Transverse colon (tissue), 4 donors: ENCODE measurements around the gene BCAR3. TPM values are rescaled to one million over a fixed set of nuclear protein-coding genes. Genes with fewer than 3 reads are reported as not detected.

Source experiments
- DNase-seq: peaks from one replicate; pipeline ENCODE4 v3.0.0-alpha.2; 2019
- H3K27ac ChIP-seq, 4 donors: fragments of 200-600 bp; sonication (generic); 2 replicates each; pipeline ENCODE4 v1.5.1; 2016 to 2018; ENCODE audit warnings: inconsistent platforms in 4 of 4
- H3K27me3 ChIP-seq: fragments of 200-600 bp; sonication (generic); 2 replicates; pipeline ENCODE4 v1.5.1; 2017; ENCODE audit warnings: inconsistent platforms
- H3K36me3 ChIP-seq, 4 donors: fragments of 200-600 bp; sonication (generic); 2 replicates each; pipeline ENCODE4 v1.5.1; 2017 to 2019; ENCODE audit warnings: inconsistent platforms in 4 of 4
- H3K4me1 ChIP-seq, 4 donors: fragments of 200-600 bp; sonication (generic); 2 replicates each; pipeline ENCODE4 v1.5.1; 2017 to 2020; ENCODE audit warnings: inconsistent platforms in 4 of 4
- H3K4me3 ChIP-seq, 4 donors: fragments of 200-600 bp; sonication (generic); 1 replicate in 1 of 4; 2 replicates in 3 of 4; pipeline versions ENCODE4 v1.5.1 to v1.6.1; 2017 to 2019; ENCODE audit warnings: inconsistent platforms in 4 of 4
- H3K9me3 ChIP-seq, 2 donors: fragments of 200-600 bp; sonication (generic); 2 replicates each; pipeline ENCODE4 v1.5.1; 2017 to 2019; ENCODE audit warnings: inconsistent platforms in 2 of 2
- EP300 ChIP-seq: sonication (generic); formaldehyde crosslinking; IDR thresholded peaks from one replicate; pipeline ENCODE4 v1.6.1; 2017; ENCODE audit warnings: antibody characterized with exemption, low read depth
- POLR2A ChIP-seq: fragments of 450-650 bp; IDR thresholded peaks from one replicate; pipeline ENCODE4 v1.6.1; 2016; ENCODE audit warnings: antibody characterized with exemption, mild to moderate bottlenecking, moderate library complexity
- POLR2AphosphoS5 ChIP-seq, 3 donors: sonication (generic); formaldehyde crosslinking; IDR thresholded peaks; one replicate each; pipeline ENCODE4 v1.6.1; 2016; ENCODE audit warnings: antibody characterized with exemption in 3 of 3
- WGBS, 2 donors: methylation state at CpG; one replicate each; pipeline ENCODE4 v1.1.5; 2018; ENCODE audit warnings: low coverage in 1 of 2; 5-methylcytosine and 5-hydroxymethylcytosine counted together
- in situ Hi-C, 4 donors: fragments of 200-750 bp; cut with MboI; loops; one replicate each; pipeline versions ENCODE4 v1.15.0 to v1.15.1; 2017; ENCODE audit warnings: low sequenced_read_pairs in 3 of 4, low pct_ligation_motif_present in 1 of 4, low pct_unique_long_range_greater_than_20kb in 1 of 4
- intact Hi-C: fragments of 100-400 bp; cut with DNase I; formaldehyde crosslinking; loops from one replicate; pipeline ENCODE4 v1.15.1; 2023; ENCODE audit warnings: low total_unique reads
- total RNA-seq, 4 donors: library from RNA; depleted of rRNA; stranded (reverse); fragments of >200 nt; gene quantifications; one replicate each; pipeline ENCODE4 v1.1.0, GENCODE V29; 2016
- TF ChIP-seq, protein P1 (sequence below), 5 experiments: fragments of 200-600 bp in 3 of 5; fragments of 450-650 bp in 2 of 5; sonication (generic) in 3 of 5; IDR thresholded peaks; 1 replicate in 2 of 5; 2 replicates in 3 of 5; pipeline ENCODE4 v1.5.1; 2016 to 2017; ENCODE audit warnings: antibody characterized with exemption in 5 of 5, inconsistent platforms in 3 of 5, mild to moderate bottlenecking in 2 of 5, moderate library complexity in 1 of 5

Gene BCAR3
- total RNA-seq, 4 donors from 2014 or later: 12.3 to 71.7 (median 40.5) TPM

DNA sequence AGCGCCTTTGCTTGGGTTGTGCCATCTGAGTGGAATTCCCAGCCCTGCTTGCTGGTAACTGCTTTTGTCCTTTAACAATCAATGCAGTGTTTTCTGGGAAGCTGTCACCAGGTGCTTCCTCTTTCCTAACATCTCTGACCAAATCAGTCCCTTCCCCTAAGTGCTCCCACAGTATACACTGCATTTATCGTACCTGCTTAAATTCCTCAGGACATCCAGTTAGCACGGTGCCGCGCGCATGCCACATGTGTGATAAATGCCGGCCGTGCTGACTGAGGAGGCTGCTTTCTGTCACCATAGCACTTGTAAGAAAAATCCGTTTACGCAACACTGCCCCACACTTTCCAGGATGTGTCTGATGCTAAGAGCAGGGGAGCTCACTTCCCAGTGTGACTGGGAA is 115.4 kb downstream of the BCAR3 start:
- in situ Hi-C loops: no loop called here
- 82 to 87% methylated on average over 10 of the region's 10 CpGs for WGBS, 2 donors
- TF ChIP-seq EP300 (peak; percentile 35), POLR2AphosphoS5 (IDR thresholded peaks at IDR 0.05) (peak in 1 of 3 donors; percentile 44), POLR2A (no peak)
- TF ChIP-seq, protein P1, sequence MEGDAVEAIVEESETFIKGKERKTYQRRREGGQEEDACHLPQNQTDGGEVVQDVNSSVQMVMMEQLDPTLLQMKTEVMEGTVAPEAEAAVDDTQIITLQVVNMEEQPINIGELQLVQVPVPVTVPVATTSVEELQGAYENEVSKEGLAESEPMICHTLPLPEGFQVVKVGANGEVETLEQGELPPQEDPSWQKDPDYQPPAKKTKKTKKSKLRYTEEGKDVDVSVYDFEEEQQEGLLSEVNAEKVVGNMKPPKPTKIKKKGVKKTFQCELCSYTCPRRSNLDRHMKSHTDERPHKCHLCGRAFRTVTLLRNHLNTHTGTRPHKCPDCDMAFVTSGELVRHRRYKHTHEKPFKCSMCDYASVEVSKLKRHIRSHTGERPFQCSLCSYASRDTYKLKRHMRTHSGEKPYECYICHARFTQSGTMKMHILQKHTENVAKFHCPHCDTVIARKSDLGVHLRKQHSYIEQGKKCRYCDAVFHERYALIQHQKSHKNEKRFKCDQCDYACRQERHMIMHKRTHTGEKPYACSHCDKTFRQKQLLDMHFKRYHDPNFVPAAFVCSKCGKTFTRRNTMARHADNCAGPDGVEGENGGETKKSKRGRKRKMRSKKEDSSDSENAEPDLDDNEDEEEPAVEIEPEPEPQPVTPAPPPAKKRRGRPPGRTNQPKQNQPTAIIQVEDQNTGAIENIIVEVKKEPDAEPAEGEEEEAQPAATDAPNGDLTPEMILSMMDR (IDR thresholded peaks at IDR 0.05): no peak
- Histone ChIP-seq H3K27ac (no peak overlapping the region), H3K9me3 (no peaks in the 10 kb centered on the region), H3K4me3 (no peak overlapping the region), H3K4me1 (peaks cover 0 to 12% (median 3%) of the 10 kb centered on the region in 4 donors), H3K36me3 (peaks cover 0 to 40% (median 8%) of the 10 kb centered on the region in 4 donors), H3K27me3 (no peaks in the 10 kb centered on the region)
- DNase-seq: no peak
- intact Hi-C loops: no loop called here

- WGBS, 2 donors: 65 to 79% methylated on average over 2 to 4 of the region's 4 CpGs
- Histone ChIP-seq H3K4me1 (peaks cover 0 to 12% (median 3%) of the 10 kb centered on the region in 4 donors), H3K27ac (no peak overlapping the region), H3K4me3 (no peak overlapping the region), H3K27me3 (no peaks in the 10 kb centered on the region), H3K9me3 (no peaks in the 10 kb centered on the region), H3K36me3 (peaks cover 0 to 39% (median 8%) of the 10 kb centered on the region in 4 donors)
- TF ChIP-seq EP300: no peak
- no peak for TF ChIP-seq POLR2A
- TF ChIP-seq, protein P1 (IDR thresholded peaks at IDR 0.05): no peak
- no peak for TF ChIP-seq POLR2AphosphoS5 (IDR thresholded peaks at IDR 0.05)
- intact Hi-C loops: no loop called here
- no peak for DNase-seq
- in situ Hi-C loops: no loop called here
Measured at GRCh38 chr1:93565496-93566206, 116.0 kb downstream of the BCAR3 start.

DNA sequence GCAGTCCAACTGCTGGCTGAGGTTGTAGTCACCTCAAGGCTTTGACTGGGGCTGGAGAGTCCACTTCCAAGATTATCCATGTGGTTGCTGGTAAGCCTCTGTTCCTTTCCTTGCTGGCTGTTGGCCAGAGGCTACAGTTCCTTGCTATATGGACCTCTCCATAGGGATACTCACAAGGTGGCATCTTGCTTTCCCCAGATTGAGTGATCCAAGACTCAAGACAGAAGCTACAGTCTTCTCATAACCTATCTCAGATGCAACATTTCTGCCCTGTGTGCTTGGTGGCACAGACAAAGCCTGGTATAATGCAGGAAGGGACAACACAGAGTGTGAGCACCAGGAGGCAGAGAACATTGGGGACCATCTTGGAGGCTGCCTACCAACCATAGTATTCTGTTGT is 121.9 kb downstream of the BCAR3 start:
- TF ChIP-seq EP300: no peak
- no peak for TF ChIP-seq POLR2AphosphoS5 (IDR thresholded peaks at IDR 0.05)
- TF ChIP-seq, protein P1 (IDR thresholded peaks at IDR 0.05): no peak
- TF ChIP-seq POLR2A: no peak
- Histone ChIP-seq H3K36me3 (peaks cover 0 to 24% (median 7%) of the 10 kb centered on the region in 4 donors), H3K4me1 (peaks cover 0 to 12% (median 7%) of the 10 kb centered on the region in 4 donors), H3K27me3 (no peaks in the 10 kb centered on the region), H3K4me3 (no peak overlapping the region), H3K9me3 (no peaks in the 10 kb centered on the region), H3K27ac (no peak overlapping the region)
- in situ Hi-C loops: no loop called here
- intact Hi-C loops: no loop called here
- DNase-seq: no peak

DNA sequence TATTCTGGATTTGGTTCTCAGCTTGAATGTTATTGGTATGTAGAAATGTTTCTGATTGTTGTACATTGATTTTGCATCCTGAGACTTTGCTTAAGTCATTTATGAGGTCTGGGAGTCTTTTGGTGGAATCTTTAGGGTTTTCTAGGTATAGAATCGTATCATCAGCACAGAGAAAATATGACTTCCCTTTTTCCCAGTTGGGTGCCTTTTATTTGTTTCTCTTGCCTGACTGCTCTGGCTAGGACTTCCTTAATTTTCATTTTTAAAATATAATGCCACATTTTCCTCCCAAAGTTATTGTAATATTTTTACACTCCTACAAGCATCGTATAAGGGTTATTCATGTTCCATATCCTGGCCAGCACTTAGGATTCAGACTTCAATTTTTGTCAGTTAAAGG is 122.6 kb downstream of the BCAR3 start:
- no peak for TF ChIP-seq EP300
- TF ChIP-seq, protein P1 (IDR thresholded peaks at IDR 0.05): no peak
- no peak for TF ChIP-seq POLR2A
- no peak for TF ChIP-seq POLR2AphosphoS5 (IDR thresholded peaks at IDR 0.05)
- DNase-seq: no peak
- Histone ChIP-seq H3K36me3 (peaks cover 0 to 20% (median 7%) of the 10 kb centered on the region in 4 donors), H3K9me3 (no peaks in the 10 kb centered on the region), H3K4me3 (no peak overlapping the region), H3K27ac (no peak overlapping the region), H3K4me1 (peaks cover 0 to 18% (median 12%) of the 10 kb centered on the region in 4 donors), H3K27me3 (no peaks in the 10 kb centered on the region)
- in situ Hi-C loops: no loop called here
- intact Hi-C loops: no loop called here
- WGBS, 2 donors: 79 to 81% methylated on average over 2 of the region's 2 CpGs
